K562 (cell line): ENCODE results near the gene CLDN15. TPM values are rescaled to one million over a fixed set of nuclear protein-coding genes. Genes with fewer than 3 reads are reported as not detected.

Experiments
- C11orf30 ChIP-seq: fragments of 450-650 bp; IDR thresholded peaks from 2 replicates; pipeline ENCODE4 v1.6.1; 2016; ENCODE audit warnings: low read depth, mild to moderate bottlenecking
- CHD7 ChIP-seq: fragments of 200-600 bp; sonication (generic); IDR thresholded peaks from one replicate; pipeline ENCODE4 v1.6.1; 2012; ENCODE audit warnings: mild to moderate bottlenecking, low read depth, low read length, inconsistent platforms
- LCOR ChIP-seq: sonication (generic); formaldehyde crosslinking; IDR thresholded peaks from 2 replicates; pipeline ENCODE4 v1.8.0; 2022; ENCODE audit warnings: mild to moderate bottlenecking, missing genetic modification reagents
- NFRKB ChIP-seq: fragments of 450-650 bp; IDR thresholded peaks from 2 replicates; pipeline ENCODE4 v1.6.1; 2016; ENCODE audit warnings: low read depth
- NR0B1 ChIP-seq: fragments of 450-650 bp; IDR thresholded peaks from one replicate; pipeline ENCODE4 v1.6.1; 2018; ENCODE audit warnings: mild to moderate bottlenecking, moderate library complexity; ENCODE audit not compliant: partially characterized antibody
- POU5F1 ChIP-seq: fragments of 150-350 bp; IDR thresholded peaks from 2 replicates; pipeline ENCODE4 v1.6.1; 2014; ENCODE audit warnings: borderline replicate concordance, low read length, low read depth, mild to moderate bottlenecking; ENCODE audit not compliant: partially characterized antibody
- PRPF4 ChIP-seq: fragments of 200-400 bp; formaldehyde crosslinking; IDR thresholded peaks from one replicate; pipeline ENCODE4 v1.6.1; 2017; ENCODE audit warnings: low read length, low read depth, mild to moderate bottlenecking; ENCODE audit not compliant: insufficient read depth, poor library complexity, severe bottlenecking
- ZBTB17 ChIP-seq: fragments of 450-650 bp; formaldehyde crosslinking; IDR thresholded peaks from 2 replicates; pipeline ENCODE4 v1.4.0; 2020; ENCODE audit warnings: mild to moderate bottlenecking
- ZNF280A ChIP-seq: fragments of 450-650 bp; IDR thresholded peaks from 2 replicates; pipeline ENCODE4 v1.6.1; 2018; ENCODE audit warnings: mild to moderate bottlenecking, low read depth; ENCODE audit not compliant: partially characterized antibody
- polyA plus RNA-seq, 8 experiments: library from polyadenylated mRNA; depleted of rRNA in 4 of 8; stranded (reverse) in 5 of 8; unstranded in 3 of 8; fragments of >200 nt; fragmentation: Nextera tagmentation in 2 of 8; fragmentation: Illumina TruSeq in 1 of 8; extraction: Ambion mirVana in 2 of 8; extraction: Trizol in 1 of 8; gene quantifications; 2 replicates each; pipeline versions ENCODE4 v1.2.1 to v1.2.3, GENCODE V29; 2011 to 2014; ENCODE audit warnings: inconsistent platforms in 1 of 8, missing spikeins in 1 of 8
- total RNA-seq, 7 experiments: library from RNA; depleted of rRNA in 6 of 7; stranded (reverse); fragments of >200 nt in 6 of 7; fragmentation: Illumina TruSeq in 2 of 7; extraction: Trizol in 2 of 7; gene quantifications; 2 replicates each; pipeline versions ENCODE4 v1.2.1 to v1.2.3, GENCODE V29; 2011 to 2021; ENCODE audit warnings: low replicate concordance in 1 of 7

CLDN15 gene
- total and polyA plus RNA-seq, 9 of the 15 experiments (the other 6 are each of a cell fraction or from before 2014, with no cell fraction given) = 0.32 to 14.5 (median 7.4) TPM

GRCh38 chr7:101218236-101219125 lies 19.1 kb downstream of the CLDN15 start (continued):
- TF ChIP-seq ZNF280A (no peak), NR0B1 (no peak), NFRKB (0 out of 2 replicates have a peak, but pooled peaks have one; percentile 34), CHD7 (no peak), ZBTB17 (no peak), POU5F1 (no peak), PRPF4 (no peak), LCOR (CRISPR knock-in tag) (0 out of 2 replicates have a peak, but pooled peaks have one; percentile 32), C11orf30 (no peak)
